Neuronal stem cell (in vitro differentiated cells): ENCODE measurements around the gene MSH3.

Source experiments
- DNase-seq: peaks from one replicate; pipeline ENCODE4 v3.0.0-alpha.2; 2013; ENCODE audit warnings: low spot score
- H2AFZ ChIP-seq: one replicate; pipeline ENCODE4 v1.6.1; 2013; ENCODE audit warnings: mild to moderate bottlenecking, low read length, inconsistent platforms
- H2AK5ac ChIP-seq: 2 replicates; pipeline ENCODE4 v1.6.1; 2013; ENCODE audit warnings: low read depth, mild to moderate bottlenecking, inconsistent platforms, low read length, moderate library complexity, mixed read lengths
- H2BK120ac ChIP-seq: 2 replicates; pipeline ENCODE4 v1.6.1; 2013; ENCODE audit warnings: low read depth, mild to moderate bottlenecking, inconsistent platforms, low read length, moderate library complexity, mixed read lengths
- H2BK12ac ChIP-seq: one replicate; pipeline ENCODE4 v1.6.1; 2013; ENCODE audit warnings: low read length, inconsistent platforms
- H2BK15ac ChIP-seq: 2 replicates; pipeline ENCODE4 v1.6.1; 2013; ENCODE audit warnings: mild to moderate bottlenecking, low read length, inconsistent platforms, mixed read lengths
- H2BK5ac ChIP-seq: one replicate; pipeline ENCODE4 v1.6.1; 2013; ENCODE audit warnings: inconsistent platforms, mild to moderate bottlenecking, low read length, moderate library complexity
- H3K14ac ChIP-seq: one replicate; pipeline ENCODE4 v1.6.1; 2013; ENCODE audit warnings: low read length, inconsistent platforms
- H3K18ac ChIP-seq: 2 replicates; pipeline ENCODE4 v1.6.1; 2013; ENCODE audit warnings: low read length, inconsistent platforms
- H3K23ac ChIP-seq: 2 replicates; pipeline ENCODE4 v1.6.1; 2013; ENCODE audit warnings: low read depth, mild to moderate bottlenecking, mixed read lengths, low read length, inconsistent platforms; ENCODE audit not compliant: poor library complexity
- H3K27ac ChIP-seq: replicated peaks from 3 replicates; pipeline ENCODE4 v1.5.1; 2013; ENCODE audit warnings: low read length, inconsistent platforms
- H3K27me3 ChIP-seq, 3 experiments: 2 replicates each; pipeline ENCODE4 v1.6.1; 2013; ENCODE audit warnings: low read length in 3 of 3, mild to moderate bottlenecking in 2 of 3, inconsistent platforms in 1 of 3, low read depth in 1 of 3, mixed read lengths in 1 of 3, moderate library complexity in 1 of 3; ENCODE audit not compliant: control insufficient read depth in 3 of 3, insufficient read depth in 3 of 3
- H3K36me3 ChIP-seq, 2 donors: replicated peaks in 1 of 2; 2 replicates each; pipeline ENCODE4 v1.6.1; 2013; ENCODE audit warnings: low read length in 2 of 2; ENCODE audit not compliant: control insufficient read depth in 2 of 2, insufficient read depth in 2 of 2
- H3K4ac ChIP-seq: 2 replicates; pipeline ENCODE4 v1.6.1; 2013; ENCODE audit warnings: inconsistent platforms, mild to moderate bottlenecking, low read length, moderate library complexity
- H3K4me1 ChIP-seq, 2 donors: 1 replicate in 1 of 2; 2 replicates in 1 of 2; pipeline ENCODE4 v1.6.1; 2013; ENCODE audit warnings: low read length in 2 of 2, low read depth in 1 of 2; ENCODE audit not compliant: control insufficient read depth in 2 of 2, insufficient read depth in 1 of 2
- H3K4me2 ChIP-seq: one replicate; pipeline ENCODE4 v1.6.1; 2013; ENCODE audit warnings: mild to moderate bottlenecking, low read length, inconsistent platforms; ENCODE audit not compliant: insufficient read depth, poor library complexity, severe bottlenecking
- H3K4me3 ChIP-seq, 2 donors: 2 replicates each; pipeline ENCODE4 v1.5.1; 2013; ENCODE audit warnings: low read length in 2 of 2, mild to moderate bottlenecking in 2 of 2, inconsistent platforms in 1 of 2, moderate library complexity in 1 of 2
- H3K79me1 ChIP-seq: one replicate; pipeline ENCODE4 v1.6.1; 2013; ENCODE audit warnings: low read depth, mild to moderate bottlenecking, inconsistent platforms, low read length, moderate library complexity
- H3K9ac ChIP-seq: one replicate; pipeline ENCODE4 v1.6.1; 2013; ENCODE audit warnings: mild to moderate bottlenecking, low read depth, low read length, inconsistent platforms; ENCODE audit not compliant: poor library complexity
- H3K9me3 ChIP-seq, 2 donors: replicated peaks in 1 of 2; 2 replicates each; pipeline versions ENCODE3 to v1.6.1; 2013; ENCODE audit warnings: low read length in 2 of 2, mild to moderate bottlenecking in 2 of 2, inconsistent platforms in 1 of 2, low read depth in 1 of 2, mixed read lengths in 1 of 2, moderate library complexity in 1 of 2; ENCODE audit not compliant: control insufficient read depth in 2 of 2, insufficient read depth in 1 of 2
- H4K8ac ChIP-seq: one replicate; pipeline ENCODE4 v1.6.1; 2013; ENCODE audit warnings: low read depth, mild to moderate bottlenecking, inconsistent platforms, low read length, moderate library complexity
- H4K91ac ChIP-seq: one replicate; pipeline ENCODE4 v1.6.1; 2013; ENCODE audit warnings: low read length, low read depth, mild to moderate bottlenecking, inconsistent platforms; ENCODE audit not compliant: poor library complexity
- WGBS, 2 donors: extraction: QIAGEN DNeasy Blood & Tissue Kit; methylation state at CpG; one replicate each; pipeline ENCODE4 v1.1.7; 2013; ENCODE audit warnings: missing lambda C conversion rate in 2 of 2, mixed read lengths in 1 of 2; ENCODE audit not compliant: insufficient read length in 2 of 2, insufficient replicate concordance in 1 of 2; ENCODE audit errors: extremely low coverage in 2 of 2; 5-methylcytosine and 5-hydroxymethylcytosine counted together

MSH3 gene

GRCh38 chr5:80712919-80713318 lies 58.5 kb downstream of the MSH3 start:
- Histone ChIP-seq H3K79me1 (no peaks in the 10 kb centered on the region), H2BK15ac (no peak overlapping the region), H3K4me2 (no peak overlapping the region), H4K91ac (no peak overlapping the region), H2AFZ (no peak overlapping the region), H2BK5ac (no peak overlapping the region), H3K27ac (no peak overlapping the region), H3K4me3 (no peak overlapping the region), H3K18ac (no peak overlapping the region), H4K8ac (no peak overlapping the region), H3K9ac (no peak overlapping the region), H3K27me3 (no peaks in the 10 kb centered on the region), H2BK12ac (no peak overlapping the region), H2AK5ac (no peak overlapping the region), H3K23ac (no peak overlapping the region), H3K4me1 (no peaks in the 10 kb centered on the region), H3K36me3 (peaks cover 0 to 37% of the 10 kb centered on the region in 2 donors), H2BK120ac (no peak overlapping the region), H3K9me3 (no peaks in the 10 kb centered on the region), H3K4ac (no peak overlapping the region), H3K14ac (no peak overlapping the region)
- WGBS, 2 donors, result no CpG with 5 or more reads among the region's 2 CpGs
- DNase-seq, result no peak

GRCh38 chr5:80713631-80714030 lies 59.2 kb downstream of the MSH3 start:
- Histone ChIP-seq H2AK5ac (no peak overlapping the region), H3K4me2 (no peak overlapping the region), H2BK15ac (no peak overlapping the region), H3K27me3 (no peaks in the 10 kb centered on the region), H2BK5ac (no peak overlapping the region), H3K4me3 (no peak overlapping the region), H3K9me3 (no peaks in the 10 kb centered on the region), H3K14ac (no peak overlapping the region), H3K36me3 (peaks cover 0 to 34% of the 10 kb centered on the region in 2 donors), H4K91ac (no peak overlapping the region), H2BK12ac (no peak overlapping the region), H3K79me1 (no peaks in the 10 kb centered on the region), H4K8ac (no peak overlapping the region), H3K4ac (no peak overlapping the region), H3K4me1 (no peaks in the 10 kb centered on the region), H3K9ac (no peak overlapping the region), H3K23ac (no peak overlapping the region), H2AFZ (no peak overlapping the region), H3K18ac (no peak overlapping the region), H3K27ac (no peak overlapping the region), H2BK120ac (no peak overlapping the region)
- no peak for DNase-seq
- no CpG with 5 or more reads among the region's 5 CpGs for WGBS, 2 donors

GRCh38 chr5:80714570-80715298 lies 60.3 kb downstream of the MSH3 start:
- no peak overlapping the region for H3K4me3 ChIP-seq
- no peak overlapping the region for H3K9ac ChIP-seq
- H3K14ac ChIP-seq, result no peak overlapping the region
- H3K27ac ChIP-seq, result no peak overlapping the region
- no peaks in the 10 kb centered on the region for H3K4me1 ChIP-seq
- H3K18ac ChIP-seq, result no peak overlapping the region
- no peak overlapping the region for H2BK15ac ChIP-seq
- peaks cover under 1 to 32% of the 10 kb centered on the region in 2 donors for H3K36me3 ChIP-seq
- peaks cover under 1 to 7% of the 10 kb centered on the region in 2 donors for H3K9me3 ChIP-seq
- H3K23ac ChIP-seq, result no peak overlapping the region
- H2AK5ac ChIP-seq, result no peak overlapping the region
- H3K4me2 ChIP-seq, result no peak overlapping the region
- no peak overlapping the region for H2BK120ac ChIP-seq
- H2BK5ac ChIP-seq, result no peak overlapping the region
- WGBS, 2 donors, result no CpG with 5 or more reads among the region's 5 CpGs
- no peak for DNase-seq
- no peaks in the 10 kb centered on the region for H3K79me1 ChIP-seq
- no peak overlapping the region for H2BK12ac ChIP-seq
- no peaks in the 10 kb centered on the region for H3K27me3 ChIP-seq
- H3K4ac ChIP-seq, result no peak overlapping the region
- H2AFZ ChIP-seq, result no peak overlapping the region
- no peak overlapping the region for H4K91ac ChIP-seq
- H4K8ac ChIP-seq, result no peak overlapping the region

GRCh38 chr5:80715887-80716286 lies 61.4 kb downstream of the MSH3 start:
- H2AFZ ChIP-seq, result no peak overlapping the region
- H3K4me1 ChIP-seq, result no peaks in the 10 kb centered on the region
- H3K27ac ChIP-seq, result no peak overlapping the region
- no peak overlapping the region for H3K9ac ChIP-seq
- H3K4ac ChIP-seq, result no peak overlapping the region
- H4K8ac ChIP-seq, result no peak overlapping the region
- H3K4me3 ChIP-seq, result no peak overlapping the region
- no peak for DNase-seq
- H2AK5ac ChIP-seq, result no peak overlapping the region
- WGBS, 2 donors, result no CpG with 5 or more reads among the region's 2 CpGs
- H2BK5ac ChIP-seq, result no peak overlapping the region
- no peaks in the 10 kb centered on the region for H3K79me1 ChIP-seq
- peaks cover 2 to 35% of the 10 kb centered on the region in 2 donors for H3K36me3 ChIP-seq
- no peaks in the 10 kb centered on the region for H3K27me3 ChIP-seq
- H3K9me3 ChIP-seq, result peaks cover 3 to 14% of the 10 kb centered on the region in 2 donors
- no peak overlapping the region for H3K4me2 ChIP-seq
- H2BK120ac ChIP-seq, result no peak overlapping the region
- no peak overlapping the region for H3K14ac ChIP-seq
- no peak overlapping the region for H4K91ac ChIP-seq
- H3K23ac ChIP-seq, result no peak overlapping the region
- H2BK15ac ChIP-seq, result no peak overlapping the region
- no peak overlapping the region for H2BK12ac ChIP-seq
- no peak overlapping the region for H3K18ac ChIP-seq
